ELR (cell line): Measurements from ENCODE around the gene HIBADH.
"Not testable (repeated sequence)": the region's sequence is repeated elsewhere in the genome, so short reads cannot be mapped to it uniquely, and the experiment has no call there.

Experiments used
- DNase-seq: peaks from one replicate; pipeline ENCODE4 v3.0.0-alpha.2; 2015; ENCODE audit warnings: low read depth

HIBADH gene

DNA sequence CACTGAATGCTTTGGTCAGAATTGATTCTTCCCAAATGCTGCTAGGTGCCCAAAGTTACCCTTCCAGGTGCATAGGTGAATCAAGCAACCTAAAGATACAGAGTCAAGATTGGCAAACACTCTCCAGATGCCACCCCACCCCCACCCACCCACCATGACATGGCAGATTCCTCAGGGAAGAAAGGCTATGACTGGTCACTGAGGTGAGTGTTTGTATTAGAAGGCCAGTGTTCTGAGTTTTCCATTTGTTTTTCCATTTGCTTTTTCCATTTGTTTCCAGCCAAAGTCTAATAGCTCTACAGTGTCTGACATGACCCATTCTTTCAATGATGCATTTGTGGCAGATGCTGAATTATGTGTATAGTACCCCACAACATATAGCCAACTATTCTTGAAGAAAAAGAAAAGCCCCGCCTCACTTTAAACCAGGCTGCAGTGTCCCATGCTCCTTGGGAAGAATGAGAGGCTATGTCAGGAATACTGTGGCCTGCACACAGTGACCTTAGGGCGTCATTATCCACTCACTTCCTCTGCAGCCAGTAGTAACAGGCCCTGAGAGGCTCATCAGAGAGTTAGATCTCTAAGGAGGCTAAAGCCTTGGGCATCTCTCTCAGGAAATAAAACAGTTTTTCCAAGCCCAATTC, 16.1 kb upstream of the HIBADH start:
- DNase-seq = peak; percentile 80

DNA sequence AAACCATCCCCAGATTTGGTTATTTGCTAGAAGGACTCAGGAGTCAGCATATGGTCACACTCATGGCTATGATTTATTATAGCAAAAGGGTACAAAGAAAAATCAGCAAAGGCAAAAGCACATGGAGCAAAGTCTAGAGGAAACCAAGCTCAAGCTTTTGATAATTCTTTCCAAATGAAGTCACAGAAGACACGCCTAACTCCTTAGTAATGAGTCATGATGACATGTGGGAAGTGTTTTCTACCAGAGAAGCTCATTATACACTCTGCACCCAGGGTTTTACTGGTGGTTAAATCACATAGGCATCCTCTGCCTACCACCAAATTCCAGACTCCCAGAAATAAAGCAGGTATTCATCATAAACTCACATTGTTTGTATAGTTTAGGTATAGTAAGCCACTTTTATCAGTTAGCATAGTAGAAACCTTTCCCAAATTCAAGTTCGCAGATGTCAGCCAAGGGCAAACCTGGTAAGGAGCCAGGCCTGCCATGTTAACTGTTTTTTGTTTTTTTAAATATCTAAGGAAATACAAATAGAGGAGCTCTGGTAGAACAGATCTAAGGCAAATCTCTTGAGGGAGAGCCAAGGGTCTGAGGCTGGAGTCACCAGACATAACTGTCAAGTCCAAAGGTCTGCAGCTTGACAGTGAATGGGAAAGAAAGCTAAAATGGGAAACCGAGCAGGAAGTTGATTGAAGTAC, 15.4 kb upstream of the HIBADH start:
- peak; percentile 99 for DNase-seq

DNA sequence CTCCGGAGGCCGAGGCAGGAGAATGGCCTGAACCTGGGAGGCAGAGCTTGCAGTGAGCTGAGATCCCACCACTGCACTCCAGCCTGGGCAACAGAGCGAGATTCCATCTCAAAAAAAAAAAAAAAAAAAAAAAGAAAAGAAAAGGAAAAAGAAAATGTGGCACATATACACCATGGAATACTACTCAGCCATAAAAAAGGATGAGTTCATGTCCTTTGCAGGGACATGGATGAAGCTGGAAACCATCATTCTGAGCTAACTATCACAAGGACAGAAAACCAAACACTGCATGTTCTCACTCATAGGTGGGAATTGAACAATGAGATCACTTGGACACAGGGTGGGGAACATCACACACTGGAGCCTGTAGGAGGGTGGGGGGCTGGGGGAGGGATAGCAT, 11.4 kb upstream of the HIBADH start:
- not testable (repeated sequence) for DNase-seq

DNA sequence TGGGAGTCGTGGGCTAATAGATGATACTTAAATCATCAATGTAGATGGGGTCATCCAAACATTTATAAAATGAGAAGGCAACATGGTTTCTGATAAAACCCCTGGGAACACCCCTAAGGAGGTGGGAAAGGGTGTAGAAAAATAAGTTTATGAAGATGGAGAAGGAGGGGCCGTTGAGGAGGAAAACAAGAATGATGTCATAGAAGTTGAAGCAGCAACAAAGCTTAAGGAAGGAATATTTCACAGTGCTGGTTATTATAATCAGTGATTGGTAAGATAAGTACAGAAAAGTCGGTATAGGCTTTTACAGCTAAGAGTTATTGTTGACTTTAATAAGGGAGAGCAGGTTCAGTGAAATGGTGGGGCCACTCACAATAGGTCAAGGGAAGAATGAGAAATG, 9.0 kb upstream of the HIBADH start:
- DNase-seq = no peak

DNA sequence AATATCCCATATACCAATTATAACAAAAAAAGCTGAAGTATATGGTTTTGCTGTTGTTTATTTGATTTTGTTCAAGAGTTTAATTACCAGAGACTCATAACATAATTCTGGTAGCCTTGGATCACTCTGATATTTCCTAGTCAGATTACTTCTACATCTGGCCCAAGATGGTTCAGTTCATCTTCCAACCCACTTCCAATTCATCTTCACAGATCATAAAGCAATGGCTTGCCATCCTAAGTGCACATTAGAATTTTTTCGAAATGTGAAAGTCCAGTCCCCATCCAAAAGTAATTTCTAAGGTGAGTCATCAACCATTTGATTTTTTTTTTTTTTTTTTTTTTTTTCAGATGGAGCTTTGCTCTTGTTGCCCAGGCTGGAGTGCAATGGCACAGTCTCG, 8.0 kb upstream of the HIBADH start:
- peak; percentile 30 for DNase-seq

DNA sequence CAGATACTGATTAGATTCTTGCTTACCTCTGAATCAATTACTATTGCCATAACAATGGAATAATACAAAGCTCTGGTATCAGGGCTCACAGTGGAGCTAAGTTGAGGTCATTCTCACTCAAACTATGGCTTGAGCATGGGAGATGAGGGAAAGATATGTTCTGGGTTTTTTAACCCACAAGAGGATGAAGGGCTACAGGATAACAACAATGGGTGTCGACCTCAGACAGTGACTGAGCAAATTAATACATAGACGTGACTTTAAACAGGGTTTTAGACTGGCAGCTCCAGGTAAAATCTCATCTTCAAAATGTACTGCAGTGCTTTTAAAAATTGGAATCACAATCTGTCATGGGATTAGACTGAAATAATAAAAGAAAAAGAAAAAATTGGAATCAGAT, 7.5 kb upstream of the HIBADH start:
- no peak for DNase-seq

DNA sequence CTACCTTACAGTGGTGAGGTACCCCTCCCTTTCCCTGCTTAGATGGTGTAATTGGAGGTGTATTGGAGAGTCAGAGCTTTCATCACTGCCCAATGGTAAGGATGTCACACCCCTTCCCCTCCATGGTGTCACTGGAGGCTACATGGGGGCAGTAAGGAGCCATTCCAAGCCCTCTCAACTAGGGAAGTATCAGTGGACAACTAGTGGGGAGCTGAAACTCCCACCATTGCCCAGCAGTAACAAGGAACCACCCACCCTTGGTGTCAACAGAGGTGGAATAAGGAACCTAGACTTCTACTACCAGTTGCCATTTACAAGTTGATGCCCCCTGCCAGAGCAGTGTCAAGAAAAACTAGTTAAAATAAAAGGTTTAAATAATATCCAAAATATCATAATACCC, 2.8 kb upstream of the HIBADH start:
- DNase-seq = no peak

DNA sequence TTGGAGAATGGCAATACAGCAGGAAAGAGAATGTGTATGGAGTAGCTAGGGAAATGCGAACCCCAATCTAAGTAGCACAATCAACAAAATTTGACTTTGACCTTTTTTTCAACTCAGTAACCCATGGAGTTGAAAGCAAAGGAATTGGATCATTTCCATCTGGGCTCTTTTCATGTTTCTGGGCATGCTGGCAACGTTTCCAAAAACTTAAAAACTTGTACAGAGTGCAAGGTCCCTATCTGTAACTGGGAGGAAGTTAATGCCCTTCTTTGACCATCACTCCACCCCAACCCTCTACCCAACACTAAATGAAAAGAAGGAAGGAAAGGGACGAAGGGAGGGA, 1.3 kb upstream of the HIBADH start:
- no peak for DNase-seq

DNA sequence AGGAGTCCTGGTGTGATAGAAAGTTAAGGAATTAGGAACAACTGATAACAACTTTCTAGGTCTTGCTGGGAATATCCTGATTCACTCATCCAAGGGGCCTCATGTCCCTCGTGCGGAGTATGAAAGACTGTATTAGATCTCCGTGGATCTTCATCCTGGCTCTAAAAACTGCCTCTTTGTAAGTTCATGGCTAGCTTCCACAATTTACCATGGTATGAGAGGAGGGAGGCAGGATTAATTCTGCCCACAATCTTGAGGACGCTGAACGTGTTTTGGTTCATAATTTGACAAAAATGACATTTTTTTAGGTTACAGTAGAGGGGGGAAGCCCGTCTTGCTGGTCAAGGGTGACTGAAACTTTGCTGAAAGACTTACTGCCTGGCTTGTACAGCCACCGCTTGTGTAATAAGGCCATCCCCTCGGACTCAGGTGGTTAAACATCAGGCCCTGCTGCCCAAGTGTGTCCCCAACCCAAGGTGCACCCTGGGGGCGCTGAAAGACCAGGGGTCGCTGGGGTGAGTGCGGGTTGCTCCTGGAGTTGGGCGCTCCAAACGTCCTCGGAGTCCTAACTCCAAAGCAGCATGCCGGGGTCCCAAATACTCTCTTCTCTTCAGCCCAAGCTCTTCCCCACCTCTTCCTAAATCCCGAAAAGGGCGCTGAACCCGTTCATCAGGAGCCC, 733 bp downstream of the HIBADH start:
- DNase-seq = peak; percentile 48

DNA sequence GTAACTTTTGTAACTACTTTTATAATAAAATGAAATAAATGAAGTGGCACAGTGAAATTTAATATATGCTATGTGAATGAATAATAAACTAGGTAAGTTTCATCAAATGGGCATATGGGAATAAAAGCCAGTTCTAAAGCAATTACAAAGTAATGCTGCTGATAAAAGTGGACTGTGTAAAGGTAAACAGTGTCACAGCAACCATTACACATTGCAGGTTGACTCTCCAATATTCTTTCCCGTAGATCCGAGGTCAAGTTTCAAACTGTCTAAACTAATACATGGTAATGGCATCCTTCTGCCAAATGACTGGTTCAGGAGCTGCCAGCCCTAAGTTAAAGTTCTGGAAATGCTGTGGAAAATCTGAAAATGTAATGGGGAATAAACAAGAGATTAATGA, 6.0 kb downstream of the HIBADH start:
- no peak for DNase-seq

DNA sequence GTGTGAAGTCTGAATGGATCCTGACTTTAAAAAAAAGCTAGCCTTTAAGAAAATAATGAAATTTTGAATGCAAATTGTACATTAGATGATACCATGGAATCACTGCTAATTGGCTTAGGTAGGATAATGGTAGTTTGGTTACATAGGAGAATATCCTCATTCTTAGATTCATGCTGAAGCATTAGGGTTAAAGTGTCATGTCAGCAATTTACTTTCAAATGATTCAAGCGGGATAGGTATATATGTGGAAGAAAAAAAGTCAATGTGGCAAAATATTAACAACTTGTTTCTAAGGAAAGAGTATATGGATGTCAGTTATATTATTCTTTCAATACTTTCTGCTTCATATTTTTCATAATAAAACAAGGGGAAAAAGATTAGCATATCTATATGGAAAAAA, 7.5 kb downstream of the HIBADH start:
- no peak for DNase-seq

DNA sequence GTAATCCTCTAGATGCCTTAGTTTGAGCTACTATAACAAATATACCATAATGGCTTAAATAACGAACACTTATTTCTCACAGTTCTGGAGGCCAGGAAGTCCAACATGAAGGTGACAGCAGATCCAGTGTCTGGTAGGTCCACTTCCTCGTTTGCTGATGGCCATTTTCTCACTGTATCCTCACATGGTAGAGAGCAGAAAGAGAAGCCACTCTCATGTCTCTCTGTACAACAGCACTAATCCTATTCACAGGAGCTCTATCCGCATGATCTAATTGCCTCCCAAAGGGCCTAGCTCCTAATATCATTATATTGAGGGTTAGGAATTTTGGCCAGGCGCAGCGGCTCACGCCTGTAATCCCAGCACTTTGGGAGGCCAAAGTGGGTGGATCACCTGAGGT, 10.2 kb downstream of the HIBADH start:
- no peak for DNase-seq

DNA sequence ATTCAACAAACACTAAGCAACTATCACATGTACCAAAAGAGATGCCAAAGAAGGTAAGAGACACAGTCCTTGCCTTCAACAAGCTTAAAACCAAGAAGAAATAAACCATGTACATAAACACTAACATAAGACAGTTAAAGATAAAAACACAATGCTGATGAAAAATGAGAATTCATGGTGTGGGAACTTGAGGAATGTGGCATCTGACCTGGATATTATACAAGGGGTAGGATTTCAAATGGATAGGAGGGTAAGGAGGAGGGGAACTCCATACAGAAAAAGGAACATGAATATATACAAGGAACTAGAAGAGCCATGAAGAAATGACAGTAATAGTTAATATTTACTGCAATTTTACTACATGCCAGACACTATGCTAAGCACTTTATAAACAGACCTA, 11.0 kb downstream of the HIBADH start:
- DNase-seq = no peak

DNA sequence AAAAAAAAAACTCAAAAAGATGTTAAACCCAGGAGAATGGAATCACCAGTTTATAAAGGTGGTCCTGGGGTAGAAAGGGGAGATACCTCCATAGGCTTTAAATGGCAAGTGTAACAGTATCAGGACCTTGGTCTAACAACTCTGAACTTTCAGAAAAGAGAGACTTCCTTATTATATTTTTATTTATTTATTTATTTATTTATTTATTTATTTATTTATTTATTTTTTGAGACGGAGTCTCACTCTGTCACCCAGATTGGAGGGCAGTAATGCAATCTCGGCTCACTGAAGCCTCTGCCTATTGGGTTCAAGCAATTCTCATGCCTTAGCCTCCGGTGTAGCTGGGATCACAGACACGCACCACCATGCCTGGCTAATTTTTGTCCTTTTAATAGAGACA, 12.4 kb downstream of the HIBADH start:
- no peak for DNase-seq

DNA sequence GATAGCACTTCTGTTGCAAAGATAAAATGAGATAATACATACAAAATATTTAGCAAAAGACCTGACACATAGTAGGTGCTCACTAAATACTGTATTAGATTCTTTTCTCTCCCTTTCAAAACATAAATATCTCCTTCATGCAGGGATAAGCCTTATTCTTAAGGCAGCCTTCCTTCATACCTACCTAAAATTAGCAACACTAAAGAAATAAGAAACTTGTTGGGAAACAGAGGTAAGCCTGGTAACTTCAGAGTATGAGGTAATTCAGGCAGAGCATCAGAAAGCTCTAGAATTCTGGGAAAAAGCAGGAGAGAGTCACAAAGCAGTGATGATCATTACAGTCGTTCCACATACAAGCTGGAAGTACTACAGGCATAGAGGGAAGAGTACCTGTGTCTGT, 15.2 kb downstream of the HIBADH start:
- DNase-seq = no peak

DNA sequence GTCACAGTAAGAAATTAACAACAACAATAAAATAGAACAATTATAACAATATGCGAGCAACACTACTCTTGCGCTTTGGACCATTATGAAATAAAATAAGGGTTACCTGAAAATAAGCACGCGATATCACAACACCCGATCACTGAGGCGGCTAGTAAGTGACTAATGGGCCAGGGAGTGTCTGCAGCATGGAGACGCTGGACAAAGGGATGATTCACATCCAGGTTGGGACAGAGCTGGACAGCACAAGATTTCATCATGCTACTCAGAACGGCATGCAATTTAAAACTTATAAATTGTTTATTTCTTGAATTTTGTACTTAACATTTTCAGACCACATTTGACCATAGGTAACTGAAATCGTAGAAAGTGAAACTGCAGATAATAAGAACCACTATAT, 15.6 kb downstream of the HIBADH start:
- peak; percentile 93 for DNase-seq

DNA sequence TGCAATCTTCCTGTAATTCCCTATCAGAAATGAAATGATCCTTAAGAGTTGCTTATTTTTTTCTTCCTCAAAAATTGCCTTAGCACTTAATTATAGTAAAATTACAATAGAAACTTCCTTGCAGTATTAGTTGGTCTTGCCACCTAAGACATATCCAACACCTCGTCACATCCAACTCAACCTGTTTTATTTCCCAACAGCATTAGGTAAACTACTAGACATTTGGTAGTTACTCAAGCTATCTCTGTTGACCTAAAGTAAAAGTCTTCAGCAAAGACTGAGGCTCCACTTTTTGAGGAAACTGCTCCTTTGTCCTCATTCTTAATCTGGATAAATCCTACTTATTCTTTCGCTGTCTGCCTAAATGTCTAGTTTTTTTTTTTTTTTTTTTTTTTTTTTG, 20.4 kb downstream of the HIBADH start:
- no peak for DNase-seq

DNA sequence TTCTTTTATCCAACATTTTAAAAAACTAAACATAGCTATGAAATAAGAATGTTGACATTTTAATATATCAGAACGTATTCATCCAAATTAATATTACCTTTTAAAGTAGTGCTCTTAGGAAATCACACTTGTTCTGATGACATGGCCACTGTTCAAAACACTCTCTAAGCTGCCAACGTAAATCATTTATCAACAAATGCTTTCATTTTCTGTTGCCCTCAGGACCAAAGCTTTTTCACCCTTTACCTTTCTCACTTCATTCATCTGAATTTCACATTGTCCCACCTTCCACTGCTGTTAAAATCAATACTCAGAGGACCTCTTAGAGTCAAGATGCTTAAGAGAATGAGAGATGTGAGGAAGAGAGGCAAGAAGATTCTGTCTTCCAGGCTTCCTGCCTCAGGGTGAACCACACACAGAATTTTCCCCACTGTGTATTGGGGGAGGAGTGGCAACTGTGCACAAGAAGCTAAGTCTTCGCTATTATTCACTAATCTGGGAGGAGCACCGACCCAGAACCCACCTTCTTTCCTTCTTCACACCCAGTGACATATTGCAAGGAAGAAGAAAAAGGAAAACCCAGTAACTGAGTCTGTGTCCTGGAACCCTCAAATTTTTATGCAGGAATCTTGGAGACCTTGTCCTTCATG, 21.0 kb downstream of the HIBADH start:
- DNase-seq = peak; percentile 62

DNA sequence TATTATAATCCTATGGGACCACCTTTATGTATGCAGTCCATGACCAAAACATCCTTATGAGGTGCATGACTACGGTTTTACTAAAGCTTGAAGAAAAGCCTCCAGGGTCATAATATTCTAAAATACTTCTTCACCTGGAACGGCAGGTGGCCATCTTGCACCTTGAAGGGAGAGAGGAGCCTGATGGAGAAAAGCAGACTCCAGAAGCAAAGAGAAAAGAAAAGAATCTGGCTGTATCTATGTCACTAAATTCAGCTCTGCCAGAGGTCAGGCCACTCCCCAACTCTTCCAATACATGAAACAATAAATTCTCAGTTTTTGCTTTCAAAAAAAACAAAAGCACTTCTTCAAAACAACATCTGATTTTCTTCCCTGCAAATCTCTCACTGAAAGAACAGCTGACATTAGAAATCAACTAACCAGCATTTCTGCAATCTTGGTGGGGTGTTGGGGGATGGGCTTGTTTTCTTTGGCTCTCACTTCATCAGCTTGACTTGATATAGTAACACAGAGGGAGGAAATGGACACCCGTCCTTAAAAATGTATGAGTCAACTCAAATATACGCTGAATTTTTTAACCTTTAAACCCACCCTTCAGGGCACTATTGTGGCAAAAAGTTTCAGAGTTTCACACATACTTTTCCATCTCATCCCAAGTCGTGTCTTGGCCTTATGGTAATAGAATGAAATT, 21.7 kb downstream of the HIBADH start:
- peak; percentile 79 for DNase-seq

DNA sequence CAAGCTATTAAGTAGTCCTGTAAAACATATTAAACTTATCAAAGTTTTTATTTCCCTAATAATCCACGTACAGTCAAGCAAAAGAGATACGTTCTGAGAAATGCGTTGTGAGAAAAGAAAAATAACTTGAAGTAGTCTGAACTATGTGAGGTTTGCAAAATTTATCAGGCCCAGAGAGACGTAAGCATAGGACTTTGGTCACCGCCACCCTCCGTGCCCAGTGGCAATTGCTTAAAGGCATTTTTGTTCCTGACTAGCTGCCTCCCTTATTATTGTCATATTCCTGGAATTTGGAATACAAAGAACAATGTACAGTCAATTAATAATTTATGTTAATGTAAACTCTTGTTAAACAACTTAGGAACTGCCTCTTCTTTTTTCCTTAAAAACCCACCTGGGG, 22.8 kb downstream of the HIBADH start:
- no peak for DNase-seq

DNA sequence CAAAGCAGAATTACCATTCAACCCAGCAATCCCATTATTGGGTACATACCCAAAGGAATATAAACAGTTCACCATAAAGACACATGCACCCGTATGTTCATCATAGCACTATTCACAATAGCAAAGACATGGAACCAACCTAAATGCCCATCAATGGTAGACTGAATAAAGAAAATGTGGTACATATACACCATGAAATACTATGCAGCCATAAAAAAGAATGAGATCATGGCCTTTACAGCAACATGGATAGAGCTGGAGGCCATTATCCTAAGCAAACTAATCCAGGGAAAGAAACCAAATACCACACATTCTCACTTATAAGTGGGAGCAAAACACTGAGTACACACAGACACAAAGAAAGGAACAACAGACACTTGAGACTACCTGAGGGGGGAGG, 23.6 kb downstream of the HIBADH start:
- DNase-seq = not testable (repeated sequence)

DNA sequence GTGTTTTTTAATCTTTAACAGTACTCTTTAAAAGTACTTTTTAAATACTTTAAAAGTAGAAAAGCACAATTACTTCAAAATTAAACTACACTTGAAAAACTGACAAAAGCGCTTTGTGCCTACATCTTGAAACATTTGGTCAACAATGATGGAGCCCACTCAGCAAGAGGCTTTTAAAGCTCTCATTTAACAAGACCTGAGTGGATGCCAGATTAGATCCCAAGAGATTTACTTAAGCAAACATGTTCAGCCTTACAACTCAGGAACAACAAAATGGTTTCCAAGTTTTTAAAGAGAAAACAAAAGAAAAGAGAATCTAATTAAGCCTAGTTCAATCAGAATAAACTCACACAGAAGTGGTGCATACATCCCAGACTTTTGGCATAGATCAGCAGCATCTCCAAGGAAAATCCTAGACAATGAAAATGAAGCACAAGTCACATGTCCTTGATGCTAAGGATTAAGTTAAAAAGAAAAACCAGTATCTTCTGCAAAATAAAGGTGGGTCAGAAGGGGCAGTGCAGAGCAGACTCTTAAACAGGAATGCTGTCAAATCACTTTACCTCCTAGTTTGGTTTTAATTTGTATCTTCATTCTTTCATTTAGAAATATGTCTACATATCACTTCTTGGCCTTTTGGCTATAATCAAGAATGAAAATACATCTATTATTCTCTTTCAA, 26.2 kb downstream of the HIBADH start:
- DNase-seq = peak; percentile 18
